DOHH2 (cell line): Measurements from ENCODE around the gene MYH15.

ENCODE experiments used
- H3F3A ChIP-seq: fragments of 200-600 bp; sonication (generic), shearing (Covaris generic); 2 replicates; pipeline ENCODE4 v1.6.0; 2016; ENCODE audit warnings: antibody characterized with exemption, mild to moderate bottlenecking; ENCODE audit not compliant: control insufficient read depth, insufficient read depth
- H3K27ac ChIP-seq: fragments of 200-600 bp; sonication (generic); 2 replicates; pipeline ENCODE4 v1.5.1; 2014; ENCODE audit warnings: low read depth, mild to moderate bottlenecking, low read length, moderate library complexity
- H3K27me3 ChIP-seq: fragments of 200-600 bp; sonication (generic); 2 replicates; pipeline ENCODE4 v1.6.1; 2014; ENCODE audit warnings: mild to moderate bottlenecking, low read length, mixed read lengths; ENCODE audit not compliant: control insufficient read depth
- H3K36me3 ChIP-seq: fragments of 200-600 bp; sonication (generic); 2 replicates; pipeline ENCODE4 v1.6.1; 2014; ENCODE audit warnings: mild to moderate bottlenecking, low read length, moderate library complexity, mixed read lengths; ENCODE audit not compliant: control insufficient read depth
- H3K4me1 ChIP-seq: fragments of 200-600 bp; sonication (generic); 2 replicates; pipeline ENCODE4 v1.6.1; 2014; ENCODE audit warnings: mild to moderate bottlenecking, low read length, mixed read lengths; ENCODE audit not compliant: control insufficient read depth
- H3K4me2 ChIP-seq: fragments of 200-600 bp; sonication (generic); 2 replicates; pipeline ENCODE4 v1.6.0; 2014; ENCODE audit warnings: mild to moderate bottlenecking, low read length, moderate library complexity
- H3K4me3 ChIP-seq: fragments of 200-600 bp; sonication (generic); 2 replicates; pipeline ENCODE4 v1.5.1; 2014; ENCODE audit warnings: mild to moderate bottlenecking, low read length, mixed read lengths
- H3K79me2 ChIP-seq: fragments of 200-600 bp; sonication (generic); 2 replicates; pipeline ENCODE4 v1.6.1; 2014; ENCODE audit warnings: mild to moderate bottlenecking, low read length, mixed read lengths; ENCODE audit not compliant: control insufficient read depth
- H3K9me2 ChIP-seq: fragments of 200-600 bp; sonication (generic); replicated peaks from 2 replicates; pipeline ENCODE4 v1.6.1; 2014; ENCODE audit warnings: mild to moderate bottlenecking, low read length, mixed read lengths; ENCODE audit not compliant: control insufficient read depth
- H3K9me3 ChIP-seq: fragments of 200-600 bp; sonication (generic); 2 replicates; pipeline ENCODE4 v1.6.1; 2014; ENCODE audit warnings: antibody characterized with exemption, low read length, mixed read lengths; ENCODE audit not compliant: control insufficient read depth, insufficient read depth
- H4K20me1 ChIP-seq: fragments of 200-600 bp; sonication (generic); 2 replicates; pipeline ENCODE4 v1.6.0; 2014; ENCODE audit warnings: low read depth, mild to moderate bottlenecking, antibody characterized with exemption, low read length, moderate library complexity; ENCODE audit not compliant: control insufficient read depth, insufficient read depth
- CTCF ChIP-seq: fragments of 200-600 bp; sonication (generic); IDR thresholded peaks from one replicate; pipeline ENCODE4 v1.5.1; 2014; ENCODE audit warnings: antibody characterized with exemption, mild to moderate bottlenecking, low read depth, low read length; ENCODE audit not compliant: poor library complexity, severe bottlenecking
- EZH2phosphoT487 ChIP-seq: fragments of 200-600 bp; sonication (generic); IDR thresholded peaks from 2 replicates; pipeline ENCODE4 v1.6.1; 2017; ENCODE audit warnings: borderline replicate concordance, mild to moderate bottlenecking, antibody characterized with exemption, low read length, moderate library complexity, mixed read lengths

The MYH15 gene

GRCh38 chr3:108388136-108389132 lies 122.0 kb downstream of the MYH15 start:
- Histone ChIP-seq H4K20me1 (no peaks in the 10 kb centered on the region), H3K79me2 (no peaks in the 10 kb centered on the region), H3F3A (no peaks in the 10 kb centered on the region), H3K9me3 (no peaks in the 10 kb centered on the region), H3K4me3 (no peak overlapping the region), H3K4me1 (no peaks in the 10 kb centered on the region), H3K9me2 (no peaks in the 10 kb centered on the region), H3K27ac (no peak overlapping the region), H3K4me2 (no peak overlapping the region), H3K27me3 (peaks cover 5% of the 10 kb centered on the region), H3K36me3 (no peaks in the 10 kb centered on the region)
- TF ChIP-seq CTCF (no peak), EZH2phosphoT487 (no peak)

- Histone ChIP-seq H3K4me2 (no peak overlapping the region), H3K4me1 (no peaks in the 10 kb centered on the region), H3K79me2 (no peaks in the 10 kb centered on the region), H4K20me1 (no peaks in the 10 kb centered on the region), H3K4me3 (no peak overlapping the region), H3K27me3 (peaks cover 5% of the 10 kb centered on the region), H3K9me3 (no peaks in the 10 kb centered on the region), H3K27ac (no peak overlapping the region), H3K36me3 (no peaks in the 10 kb centered on the region), H3K9me2 (no peaks in the 10 kb centered on the region), H3F3A (no peaks in the 10 kb centered on the region)
- no peak for TF ChIP-seq CTCF
- no peak for TF ChIP-seq EZH2phosphoT487
These were observed 123.3 kb downstream of the MYH15 start for GRCh38 chr3:108387063-108387462.

GRCh38 chr3:108383306-108383705 lies 127.1 kb downstream of the MYH15 start:
- Histone ChIP-seq H3K27me3 (no peaks in the 10 kb centered on the region), H3F3A (no peaks in the 10 kb centered on the region), H3K27ac (no peak overlapping the region), H3K4me1 (no peaks in the 10 kb centered on the region), H3K4me3 (no peak overlapping the region), H3K4me2 (no peak overlapping the region), H3K36me3 (no peaks in the 10 kb centered on the region), H3K79me2 (no peaks in the 10 kb centered on the region), H3K9me2 (no peaks in the 10 kb centered on the region), H4K20me1 (no peaks in the 10 kb centered on the region), H3K9me3 (no peaks in the 10 kb centered on the region)
- no peak for TF ChIP-seq EZH2phosphoT487
- TF ChIP-seq CTCF = no peak
